GM19463 (cell line): ENCODE data around the gene CCL17.
"Not testable (repeated sequence)": the region's sequence is repeated elsewhere in the genome, so short reads cannot be mapped to it uniquely, and the experiment has no call there.

Experiments used
- ATAC-seq: cut with Tn5 transposase; IDR thresholded peaks from one replicate; pipeline ENCODE4 v1.9.1; 2021; ENCODE audit warnings: mild to moderate bottlenecking, moderate library complexity; ENCODE audit not compliant: unreplicated experiment

CCL17 gene

GRCh38 chr16:57395026-57395425 lies 9.5 kb upstream of the CCL17 start:
- no peak for ATAC-seq

GRCh38 chr16:57396786-57397185 lies 7.8 kb upstream of the CCL17 start:
- ATAC-seq: no peak

GRCh38 chr16:57397493-57397892 lies 7.1 kb upstream of the CCL17 start:
- ATAC-seq: not testable (repeated sequence)

- no peak for ATAC-seq
Observed at GRCh38 chr16:57401943-57402640, 2.5 kb upstream of the CCL17 start.

GRCh38 chr16:57405097-57405496 lies 530 bp downstream of the CCL17 start:
- ATAC-seq: no peak

GRCh38 chr16:57406881-57407280 lies 2.3 kb downstream of the CCL17 start:
- no peak for ATAC-seq

GRCh38 chr16:57407521-57408353 lies 3.2 kb downstream of the CCL17 start:
- no peak for ATAC-seq

- no peak for ATAC-seq
Observed at GRCh38 chr16:57409065-57409464, 4.5 kb downstream of the CCL17 start.

- no peak for ATAC-seq
Observed at GRCh38 chr16:57409870-57410587, 5.5 kb downstream of the CCL17 start.

- ATAC-seq: no peak
Observed at GRCh38 chr16:57411362-57411976, 6.9 kb downstream of the CCL17 start.

GRCh38 chr16:57412584-57412983 lies 8.0 kb downstream of the CCL17 start:
- ATAC-seq: no peak

- peak; percentile 65 for ATAC-seq
Observed at GRCh38 chr16:57413301-57413730, 8.7 kb downstream of the CCL17 start.

GRCh38 chr16:57413733-57414132 lies 9.2 kb downstream of the CCL17 start:
- ATAC-seq: no peak

- ATAC-seq: no peak
Observed at GRCh38 chr16:57416084-57416483, 11.5 kb downstream of the CCL17 start.

GRCh38 chr16:57419506-57419905 lies 14.9 kb downstream of the CCL17 start:
- ATAC-seq: no peak

GRCh38 chr16:57422026-57422944 lies 17.7 kb downstream of the CCL17 start:
- ATAC-seq: no peak

GRCh38 chr16:57423152-57423551 lies 18.6 kb downstream of the CCL17 start:
- ATAC-seq: no peak

- ATAC-seq: no peak
Observed at GRCh38 chr16:57424583-57424982, 20.0 kb downstream of the CCL17 start.

- no peak for ATAC-seq
Observed at GRCh38 chr16:57426356-57426755, 21.8 kb downstream of the CCL17 start.

- no peak for ATAC-seq
Observed at GRCh38 chr16:57427307-57427706, 22.7 kb downstream of the CCL17 start.
